ENCODE data around the gene DNAJC6.

GRCh38 chr1:65422241-65423203, 113.2 kb downstream of the DNAJC6 start:
- no peak for TF ChIP-seq EZH2 (IDR thresholded peaks at IDR 0.05; ENCODE audit: borderline replicate concordance)
- TF ChIP-seq CTCF (IDR thresholded peaks at IDR 0.05; ENCODE audit: poor library complexity), result no peak

All from hepatocyte (in vitro differentiated cells).